ENCODE measurements around the gene HTR2B.
"Not testable (repeated sequence)": the region's sequence is repeated elsewhere in the genome, so short reads cannot be mapped to it uniquely, and the experiment has no call there.

The HTR2B gene

GRCh38 chr2:231093933-231094332 is 30.9 kb downstream of the HTR2B start:
- DNase-seq (ENCODE audit: low read depth in 2 of 2) = no peak

GRCh38 chr2:231088754-231089153 is 36.1 kb downstream of the HTR2B start:
- no peak for DNase-seq (ENCODE audit: low read depth in 2 of 2)

- no peak for DNase-seq (ENCODE audit: low read depth in 2 of 2)
Measured at GRCh38 chr2:231084565-231084964, 40.3 kb downstream of the HTR2B start.

- DNase-seq (ENCODE audit: low read depth in 2 of 2) = no peak
Measured at GRCh38 chr2:231069379-231070054, 55.3 kb downstream of the HTR2B start.

GRCh38 chr2:231068525-231069222 is 56.2 kb downstream of the HTR2B start:
- DNase-seq (ENCODE audit: low read depth in 2 of 2) = no peak

GRCh38 chr2:231067531-231067930 is 57.3 kb downstream of the HTR2B start:
- DNase-seq (ENCODE audit: low read depth in 2 of 2) = not testable (repeated sequence)

GRCh38 chr2:231065966-231066365 is 58.9 kb downstream of the HTR2B start:
- no peak for DNase-seq (ENCODE audit: low read depth in 2 of 2)

- no peak for DNase-seq (ENCODE audit: low read depth in 2 of 2)
Measured at GRCh38 chr2:231063347-231063746, 61.5 kb downstream of the HTR2B start.

GRCh38 chr2:231062776-231063175 is 62.1 kb downstream of the HTR2B start:
- DNase-seq (ENCODE audit: low read depth in 2 of 2) = no peak

- DNase-seq (ENCODE audit: low read depth in 2 of 2) = no peak
Measured at GRCh38 chr2:231059756-231060155, 65.1 kb downstream of the HTR2B start.

GRCh38 chr2:231058761-231059550 is 65.9 kb downstream of the HTR2B start:
- no peak for DNase-seq (ENCODE audit: low read depth in 2 of 2)
